K562 (cell line): Measurements from ENCODE around the gene TAF1D. TPM values are rescaled to one million over a fixed set of nuclear protein-coding genes. Genes with fewer than 3 reads are reported as not detected.

ENCODE experiments used
- ARNT ChIP-seq, 2 experiments: fragments of 450-650 bp; IDR thresholded peaks; 2 replicates each; pipeline ENCODE4 v1.6.1; 2016; ENCODE audit warnings: mild to moderate bottlenecking in 1 of 2
- CCNT2 ChIP-seq: IDR thresholded peaks from 2 replicates; pipeline ENCODE4 v1.6.1; 2011; ENCODE audit warnings: borderline replicate concordance, low read depth, mild to moderate bottlenecking, moderate library complexity, mixed read lengths, low read length; ENCODE audit not compliant: insufficient read length; ENCODE audit errors: extremely low read depth
- CXXC5 ChIP-seq: fragments of 250-450 bp; sonication (Bioruptor Pico); IDR thresholded peaks from 2 replicates; pipeline ENCODE4 v1.8.0; 2022; ENCODE audit warnings: inconsistent platforms, mild to moderate bottlenecking, moderate library complexity
- DEAF1 ChIP-seq: fragments of 450-650 bp; formaldehyde crosslinking; IDR thresholded peaks from 2 replicates; pipeline ENCODE4 v1.4.0; 2020; ENCODE audit warnings: mild to moderate bottlenecking, moderate library complexity
- FOXO4 ChIP-seq: fragments of 450-650 bp; formaldehyde crosslinking; IDR thresholded peaks from 2 replicates; pipeline ENCODE4 v1.4.0; 2020; ENCODE audit warnings: mild to moderate bottlenecking, moderate library complexity
- HDAC1 ChIP-seq, 2 experiments: fragments of 450-650 bp; IDR thresholded peaks; 2 replicates each; pipeline ENCODE4 v1.6.1; 2016 to 2017; ENCODE audit warnings: inconsistent platforms in 1 of 2, mild to moderate bottlenecking in 1 of 2, moderate library complexity in 1 of 2
- L3MBTL2 ChIP-seq: fragments of 450-650 bp; IDR thresholded peaks from 2 replicates; pipeline ENCODE4 v1.6.1; 2016; ENCODE audit warnings: mild to moderate bottlenecking, moderate library complexity
- NFE2 ChIP-seq: IDR thresholded peaks from 2 replicates; pipeline ENCODE4 v1.6.1; 2014; ENCODE audit warnings: antibody characterized with exemption, low read depth
- RNF219 ChIP-seq: fragments of 250-450 bp; sonication (Bioruptor Pico); IDR thresholded peaks from 2 replicates; pipeline ENCODE4 v1.5.0; 2022; ENCODE audit warnings: mild to moderate bottlenecking
- SIN3B ChIP-seq: fragments of 450-650 bp; IDR thresholded peaks from 2 replicates; pipeline ENCODE4 v1.6.1; 2017; ENCODE audit warnings: low read depth, mild to moderate bottlenecking, moderate library complexity
- SIX5 ChIP-seq, 2 experiments: IDR thresholded peaks; 2 replicates each; pipeline ENCODE4 v1.6.1; 2011; ENCODE audit warnings: low read length in 2 of 2, borderline replicate concordance in 1 of 2, low read depth in 1 of 2, mild to moderate bottlenecking in 1 of 2, moderate library complexity in 1 of 2; ENCODE audit not compliant: insufficient read depth in 1 of 2
- ZC3H4 ChIP-seq: sonication (generic); formaldehyde crosslinking; IDR thresholded peaks from 2 replicates; pipeline ENCODE4 v1.9.0; 2021; ENCODE audit warnings: missing genetic modification reagents, borderline replicate concordance
- polyA plus RNA-seq, 8 experiments: library from polyadenylated mRNA; depleted of rRNA in 4 of 8; stranded (reverse) in 5 of 8; unstranded in 3 of 8; fragments of >200 nt; fragmentation: Nextera tagmentation in 2 of 8; fragmentation: Illumina TruSeq in 1 of 8; extraction: Ambion mirVana in 2 of 8; extraction: Trizol in 1 of 8; gene quantifications; 2 replicates each; pipeline versions ENCODE4 v1.2.1 to v1.2.3, GENCODE V29; 2011 to 2014; ENCODE audit warnings: inconsistent platforms in 1 of 8, missing spikeins in 1 of 8
- total RNA-seq, 7 experiments: library from RNA; depleted of rRNA in 6 of 7; stranded (reverse); fragments of >200 nt in 6 of 7; fragmentation: Illumina TruSeq in 2 of 7; extraction: Trizol in 2 of 7; gene quantifications; 2 replicates each; pipeline versions ENCODE4 v1.2.1 to v1.2.3, GENCODE V29; 2011 to 2021; ENCODE audit warnings: low replicate concordance in 1 of 7
- TF ChIP-seq, protein P1 (sequence below): sonication (generic); formaldehyde crosslinking; IDR thresholded peaks from 2 replicates; pipeline ENCODE4 v1.8.0; 2022; ENCODE audit warnings: missing genetic modification reagents, mild to moderate bottlenecking, borderline replicate concordance
- TF ChIP-seq, protein P2 (sequence below): sonication (generic); formaldehyde crosslinking; IDR thresholded peaks from 2 replicates; pipeline ENCODE4 v1.9.0; 2022; ENCODE audit warnings: mild to moderate bottlenecking, missing genetic modification reagents
- TF ChIP-seq, protein P3 (sequence below): fragments of 450-650 bp; IDR thresholded peaks from 2 replicates; pipeline ENCODE4 v1.7.1; 2018; ENCODE audit warnings: mild to moderate bottlenecking, low read depth; ENCODE audit not compliant: partially characterized antibody

The TAF1D gene
- total and polyA plus RNA-seq, 9 of the 15 experiments (the other 6 are each of a cell fraction or from before 2014, with no cell fraction given), result 122 to 347 (median 250) TPM

DNA sequence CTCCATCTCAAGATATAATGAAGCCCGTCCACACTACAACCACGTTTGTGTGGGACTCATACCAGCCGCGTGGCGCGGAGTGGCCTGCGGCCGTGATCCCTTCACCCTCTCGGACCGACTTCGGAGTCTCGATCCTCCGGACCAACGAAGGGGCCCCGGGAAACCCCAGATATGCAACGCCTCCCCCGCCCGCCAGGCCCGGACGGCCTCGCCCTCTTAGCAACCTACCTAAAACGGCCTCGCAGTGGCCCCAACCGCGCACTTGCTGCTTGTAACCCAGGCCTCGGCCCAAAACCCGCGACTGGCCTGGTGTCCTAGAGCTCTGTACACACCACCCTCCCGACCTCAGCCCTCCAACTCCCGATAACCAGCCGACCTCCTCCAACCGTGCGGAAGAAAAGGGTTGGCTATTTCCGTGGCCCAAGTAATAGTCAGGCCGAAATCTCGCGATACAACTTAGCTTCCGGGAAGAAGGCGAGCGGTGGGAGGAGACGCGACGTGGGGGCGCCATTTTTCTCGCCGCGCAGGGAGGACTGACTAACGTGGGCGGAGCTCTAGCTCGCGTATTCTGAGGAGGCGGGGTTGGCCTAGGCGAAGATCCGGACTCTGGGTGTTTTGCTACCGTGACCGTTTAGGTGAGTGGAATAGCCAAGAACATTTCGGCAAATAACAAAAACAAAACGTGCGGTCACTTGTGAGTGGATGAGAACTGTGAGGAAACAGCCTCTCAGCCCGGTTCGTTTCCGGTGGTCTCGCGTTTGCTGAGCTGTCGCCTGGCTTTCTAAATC is at the start of gene TAF1D, which contains the start of gene C11orf54 (continued):
- TF ChIP-seq RNF219 (CRISPR knock-in tag) (no peak), ARNT (IDR thresholded peaks at IDR 0.05) (peak in 1 of 2 experiments; percentile 22; a peak in 1 of 4 replicates), NFE2 (no peak), FOXO4 (CRISPR knock-in tag) (0 out of 2 replicates have a peak, but pooled peaks have one; percentile 44), CXXC5 (CRISPR knock-in tag) (peak; percentile 71), SIX5 (IDR thresholded peaks at IDR 0.05; ENCODE audit: borderline replicate concordance in 1 of 2, insufficient read depth in 1 of 2, low read depth in 1 of 2, low read length in 2 of 2) (peak in 1 of 2 experiments; percentile 7; a peak in 1 of 4 replicates), HDAC1 (IDR thresholded peaks at IDR 0.05) (no peak; a peak in 1 of 4 replicates), CCNT2 (no peak), SIN3B (0 out of 2 replicates have a peak, but pooled peaks have one; percentile 14), ZC3H4 (CRISPR knock-in tag) (no peak), DEAF1 (no peak), L3MBTL2 (peak; percentile 62; the same call in 1 of the 2 replicates)
- TF ChIP-seq, protein P1, sequence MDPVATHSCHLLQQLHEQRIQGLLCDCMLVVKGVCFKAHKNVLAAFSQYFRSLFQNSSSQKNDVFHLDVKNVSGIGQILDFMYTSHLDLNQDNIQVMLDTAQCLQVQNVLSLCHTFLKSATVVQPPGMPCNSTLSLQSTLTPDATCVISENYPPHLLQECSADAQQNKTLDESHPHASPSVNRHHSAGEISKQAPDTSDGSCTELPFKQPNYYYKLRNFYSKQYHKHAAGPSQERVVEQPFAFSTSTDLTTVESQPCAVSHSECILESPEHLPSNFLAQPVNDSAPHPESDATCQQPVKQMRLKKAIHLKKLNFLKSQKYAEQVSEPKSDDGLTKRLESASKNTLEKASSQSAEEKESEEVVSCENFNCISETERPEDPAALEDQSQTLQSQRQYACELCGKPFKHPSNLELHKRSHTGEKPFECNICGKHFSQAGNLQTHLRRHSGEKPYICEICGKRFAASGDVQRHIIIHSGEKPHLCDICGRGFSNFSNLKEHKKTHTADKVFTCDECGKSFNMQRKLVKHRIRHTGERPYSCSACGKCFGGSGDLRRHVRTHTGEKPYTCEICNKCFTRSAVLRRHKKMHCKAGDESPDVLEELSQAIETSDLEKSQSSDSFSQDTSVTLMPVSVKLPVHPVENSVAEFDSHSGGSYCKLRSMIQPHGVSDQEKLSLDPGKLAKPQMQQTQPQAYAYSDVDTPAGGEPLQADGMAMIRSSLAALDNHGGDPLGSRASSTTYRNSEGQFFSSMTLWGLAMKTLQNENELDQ (CRISPR knock-in tag), result no peak
- TF ChIP-seq, protein P2, sequence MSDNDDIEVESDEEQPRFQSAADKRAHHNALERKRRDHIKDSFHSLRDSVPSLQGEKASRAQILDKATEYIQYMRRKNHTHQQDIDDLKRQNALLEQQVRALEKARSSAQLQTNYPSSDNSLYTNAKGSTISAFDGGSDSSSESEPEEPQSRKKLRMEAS (CRISPR knock-in tag), result peak; percentile 57
- TF ChIP-seq, protein P3, sequence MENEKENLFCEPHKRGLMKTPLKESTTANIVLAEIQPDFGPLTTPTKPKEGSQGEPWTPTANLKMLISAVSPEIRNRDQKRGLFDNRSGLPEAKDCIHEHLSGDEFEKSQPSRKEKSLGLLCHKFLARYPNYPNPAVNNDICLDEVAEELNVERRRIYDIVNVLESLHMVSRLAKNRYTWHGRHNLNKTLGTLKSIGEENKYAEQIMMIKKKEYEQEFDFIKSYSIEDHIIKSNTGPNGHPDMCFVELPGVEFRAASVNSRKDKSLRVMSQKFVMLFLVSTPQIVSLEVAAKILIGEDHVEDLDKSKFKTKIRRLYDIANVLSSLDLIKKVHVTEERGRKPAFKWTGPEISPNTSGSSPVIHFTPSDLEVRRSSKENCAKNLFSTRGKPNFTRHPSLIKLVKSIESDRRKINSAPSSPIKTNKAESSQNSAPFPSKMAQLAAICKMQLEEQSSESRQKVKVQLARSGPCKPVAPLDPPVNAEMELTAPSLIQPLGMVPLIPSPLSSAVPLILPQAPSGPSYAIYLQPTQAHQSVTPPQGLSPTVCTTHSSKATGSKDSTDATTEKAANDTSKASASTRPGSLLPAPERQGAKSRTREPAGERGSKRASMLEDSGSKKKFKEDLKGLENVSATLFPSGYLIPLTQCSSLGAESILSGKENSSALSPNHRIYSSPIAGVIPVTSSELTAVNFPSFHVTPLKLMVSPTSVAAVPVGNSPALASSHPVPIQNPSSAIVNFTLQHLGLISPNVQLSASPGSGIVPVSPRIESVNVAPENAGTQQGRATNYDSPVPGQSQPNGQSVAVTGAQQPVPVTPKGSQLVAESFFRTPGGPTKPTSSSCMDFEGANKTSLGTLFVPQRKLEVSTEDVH, result peak; percentile 17
